IgD-negative memory B cell (primary cell): Measurements from ENCODE around the gene STK39. TPM values are rescaled to one million over a fixed set of nuclear protein-coding genes. Genes with fewer than 3 reads are reported as not detected.

ENCODE experiments used
- H3K27ac Mint-ChIP-seq, 3 donors: one replicate each; pipeline ENCODE4 v1.8.0; 2020 to 2022; ENCODE audit warnings: mild to moderate bottlenecking in 3 of 3, mixed read lengths in 3 of 3, moderate library complexity in 1 of 3
- H3K27me3 Mint-ChIP-seq: one replicate; pipeline ENCODE4 v1.8.0; 2021; ENCODE audit warnings: mixed read lengths
- H3K36me3 Mint-ChIP-seq: one replicate; pipeline ENCODE4 v1.8.0; 2020; ENCODE audit warnings: mild to moderate bottlenecking, mixed read lengths
- H3K4me1 Mint-ChIP-seq, 3 donors: one replicate each; pipeline ENCODE4 v1.8.0; 2020 to 2022; ENCODE audit warnings: mixed read lengths in 3 of 3, mild to moderate bottlenecking in 1 of 3
- H3K4me3 Mint-ChIP-seq, 4 donors: one replicate each; pipeline ENCODE4 v1.8.0; 2020 to 2022; ENCODE audit warnings: mild to moderate bottlenecking in 4 of 4, mixed read lengths in 4 of 4, moderate library complexity in 3 of 4
- H3K9me3 Mint-ChIP-seq, 3 donors: one replicate each; pipeline ENCODE4 v1.8.0; 2020 to 2021; ENCODE audit warnings: mixed read lengths in 3 of 3, mild to moderate bottlenecking in 1 of 3
- polyA plus RNA-seq: library from polyadenylated mRNA; unstranded; fragments of 300-500 nt; fragmentation: Illumina TruSeq; gene quantifications from one replicate; pipeline ENCODE4 v1.2.3, GENCODE V29; 2021

The STK39 gene
- polyA plus RNA-seq, 1 donor from 2014 or later, result 1.6 TPM

DNA sequence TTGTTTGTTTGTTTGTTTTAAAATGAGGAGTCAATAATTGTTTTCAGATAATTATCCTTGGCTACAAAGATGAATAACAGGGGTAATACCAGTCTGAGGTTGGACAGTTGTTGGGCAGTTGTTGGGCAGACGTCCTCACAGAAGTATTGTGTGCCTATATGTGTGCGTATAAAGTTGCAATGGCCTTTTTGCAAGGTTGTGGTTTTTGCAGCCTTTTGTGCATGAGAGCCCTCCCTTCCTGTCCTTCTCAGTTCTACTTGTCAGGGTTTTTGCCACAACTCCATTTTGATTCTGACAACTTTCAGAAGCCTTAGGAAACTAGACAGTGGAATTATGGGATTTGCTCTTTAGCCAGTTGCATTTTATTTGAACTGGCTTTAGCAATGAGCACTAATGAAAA, 6.0 kb upstream of the STK39 start:
- Mint-ChIP-seq H3K27ac (no peak overlapping the region), H3K9me3 (no peaks in the 10 kb centered on the region), H3K27me3 (no peaks in the 10 kb centered on the region), H3K4me1 (peaks cover 0 to 2% (median 1%) of the 10 kb centered on the region in 3 donors), H3K4me3 (peak overlapping the region in 1 of 4 donors; percentile 8), H3K36me3 (no peaks in the 10 kb centered on the region)

DNA sequence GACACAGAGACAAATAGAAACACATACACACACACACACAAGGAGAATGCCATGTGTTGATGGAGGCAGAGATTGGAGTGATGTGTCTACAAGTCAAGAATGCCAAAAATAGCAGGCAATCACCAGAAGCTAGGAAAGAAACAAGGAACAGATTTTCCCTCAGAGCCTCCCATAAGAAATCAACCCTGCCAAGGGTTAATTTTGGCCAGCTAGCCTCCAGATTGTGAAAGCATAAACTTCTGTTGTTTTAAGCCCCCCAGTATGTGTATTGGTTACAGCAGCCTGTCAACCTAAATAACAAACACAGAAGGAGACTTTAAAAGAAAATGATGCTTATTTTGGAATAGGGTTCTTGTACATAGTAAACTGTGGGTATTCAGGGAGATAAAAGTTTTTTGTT, 5.6 kb upstream of the STK39 start:
- H3K4me1 Mint-ChIP-seq, result peaks cover 3 to 5% (median 3%) of the 10 kb centered on the region in 3 donors
- peak overlapping the region in 1 of 4 donors; percentile 8 for H3K4me3 Mint-ChIP-seq
- no peaks in the 10 kb centered on the region for H3K36me3 Mint-ChIP-seq
- no peaks in the 10 kb centered on the region for H3K9me3 Mint-ChIP-seq
- H3K27me3 Mint-ChIP-seq, result no peaks in the 10 kb centered on the region
- H3K27ac Mint-ChIP-seq, result no peak overlapping the region

DNA sequence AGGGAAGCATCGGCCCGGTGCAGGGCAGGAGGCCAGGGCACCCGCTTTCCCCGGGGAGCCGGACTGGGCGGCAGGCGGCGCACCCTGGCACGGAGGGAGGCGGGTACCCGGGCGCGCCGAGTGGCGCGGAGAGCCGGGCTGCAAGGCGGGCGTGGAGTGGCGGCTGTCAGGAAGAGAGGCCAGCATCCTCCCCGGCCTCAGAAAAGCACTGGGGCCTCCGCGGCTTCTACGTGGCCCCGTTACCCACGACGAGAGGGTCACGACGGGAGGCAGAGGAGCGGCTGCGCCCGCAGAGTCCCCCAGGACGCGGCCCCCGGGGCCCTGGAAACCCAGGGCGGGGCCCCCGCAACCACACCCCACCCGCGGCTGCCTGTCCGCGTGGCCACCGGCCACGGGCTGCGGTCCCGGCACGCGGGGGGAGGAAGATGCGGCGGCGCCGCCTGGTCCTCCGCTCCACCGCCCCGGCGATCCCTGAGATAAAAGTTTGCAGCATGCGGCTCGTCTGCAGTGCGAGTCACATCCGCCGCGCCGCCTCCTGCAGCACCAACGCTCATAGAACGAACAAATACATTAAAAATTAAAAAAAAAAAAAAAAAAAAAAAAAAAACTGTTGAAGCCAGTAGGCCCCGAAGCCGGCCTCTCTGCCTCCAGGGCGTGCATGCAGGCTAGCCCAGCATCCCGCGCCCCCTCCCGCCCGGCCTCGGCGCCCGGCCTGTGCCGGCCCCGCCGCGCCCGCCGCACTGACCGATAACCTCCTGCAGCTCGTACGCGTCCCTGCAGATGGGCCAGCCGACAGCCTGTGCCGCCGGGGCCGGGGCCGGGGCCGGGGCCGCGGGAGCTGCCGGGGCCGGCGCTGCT, 683 bp downstream of the STK39 start:
- Mint-ChIP-seq H3K4me1 (peaks cover 25 to 35% (median 31%) of the 10 kb centered on the region in 3 donors), H3K27ac (peak overlapping the region; percentile 89 to 94 (median 90)), H3K4me3 (peak overlapping the region; percentile 82 to 96 (median 90)), H3K36me3 (no peaks in the 10 kb centered on the region), H3K27me3 (no peaks in the 10 kb centered on the region), H3K9me3 (no peaks in the 10 kb centered on the region)

DNA sequence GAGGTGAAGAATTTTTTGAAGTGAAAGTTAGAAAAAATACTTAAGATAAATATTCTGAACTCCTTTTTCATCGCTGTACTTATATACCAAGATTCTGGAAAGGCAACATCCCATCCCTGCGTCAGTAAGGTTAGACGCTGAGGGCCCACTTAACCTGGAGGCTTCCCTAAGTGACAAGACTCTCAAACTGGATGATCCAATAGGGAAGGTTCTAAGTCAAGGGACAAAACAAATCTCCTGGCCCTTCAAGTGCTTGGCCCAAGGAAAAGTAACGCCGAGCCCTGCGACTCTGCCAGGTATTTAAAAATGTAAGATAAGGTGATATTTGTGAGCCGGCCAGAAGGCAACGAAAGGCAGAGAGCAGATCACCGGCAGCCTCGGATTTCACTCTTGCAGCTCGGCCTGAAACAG, 1.3 kb downstream of the STK39 start:
- peak overlapping the region; percentile 89 to 94 (median 90) for H3K27ac Mint-ChIP-seq
- H3K4me3 Mint-ChIP-seq, result peak overlapping the region; percentile 82 to 93 (median 90)
- H3K27me3 Mint-ChIP-seq, result no peaks in the 10 kb centered on the region
- no peaks in the 10 kb centered on the region for H3K9me3 Mint-ChIP-seq
- peaks cover 25 to 35% (median 31%) of the 10 kb centered on the region in 3 donors for H3K4me1 Mint-ChIP-seq
- H3K36me3 Mint-ChIP-seq, result no peaks in the 10 kb centered on the region

DNA sequence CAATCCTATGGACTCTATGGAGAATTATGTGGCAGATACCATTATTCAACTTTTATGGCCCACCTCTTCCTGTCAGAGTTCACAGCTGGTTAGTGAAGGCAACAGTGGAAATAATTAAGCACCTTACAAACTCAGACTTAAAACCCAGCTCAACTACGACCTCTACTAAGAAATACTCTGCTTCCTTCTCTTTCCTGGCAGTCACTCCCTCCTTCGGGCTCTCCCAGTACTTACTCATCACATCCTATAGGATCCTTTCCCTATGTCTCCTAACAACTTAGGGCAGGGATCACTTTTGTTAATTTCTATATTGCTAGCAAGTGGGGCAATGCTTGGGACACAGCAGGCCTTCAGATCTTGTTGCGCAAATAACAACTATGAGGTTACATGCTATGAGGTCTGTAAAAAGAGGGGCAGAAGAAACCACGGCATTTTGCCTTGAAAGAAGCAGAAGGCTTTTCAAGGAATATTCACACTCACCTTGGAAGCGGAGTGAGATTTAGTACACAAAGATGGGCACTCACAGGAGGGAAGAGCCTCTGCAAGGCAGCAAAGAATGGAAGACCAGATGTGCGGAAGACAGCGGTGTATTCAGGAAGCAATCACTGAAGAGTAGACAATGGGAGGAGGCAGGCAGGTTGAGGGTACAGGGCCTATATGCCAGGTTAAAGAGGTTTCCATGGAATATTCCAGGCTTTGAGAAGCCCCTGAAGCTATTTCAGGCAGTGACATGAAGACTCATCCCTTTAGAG, 2.1 kb downstream of the STK39 start:
- peaks cover 25 to 35% (median 31%) of the 10 kb centered on the region in 3 donors for H3K4me1 Mint-ChIP-seq
- H3K27me3 Mint-ChIP-seq, result no peaks in the 10 kb centered on the region

DNA sequence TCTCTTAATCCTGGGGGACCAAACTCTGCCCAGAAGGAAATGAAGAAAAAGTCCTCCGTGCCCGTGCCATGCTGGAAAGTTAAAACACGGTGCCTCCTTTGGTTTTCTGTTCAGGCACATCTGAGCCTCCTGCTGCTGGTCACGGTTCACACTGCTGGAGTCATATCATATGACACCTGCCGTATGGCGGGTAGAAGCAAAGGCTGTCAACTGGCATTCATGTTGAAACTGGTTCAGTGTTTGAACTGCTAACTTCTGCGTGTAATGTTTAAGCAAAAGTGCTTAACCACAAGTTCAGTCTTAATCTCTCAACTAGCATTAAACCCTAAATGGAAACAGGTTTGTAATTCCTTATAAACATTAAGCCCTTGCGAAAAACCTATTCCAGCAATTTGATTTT, 3.1 kb downstream of the STK39 start:
- Mint-ChIP-seq H3K4me1 (peaks cover 25 to 35% (median 31%) of the 10 kb centered on the region in 3 donors), H3K36me3 (no peaks in the 10 kb centered on the region), H3K27ac (peak overlapping the region in 2 of 3 donors; percentile 54 to 63), H3K4me3 (peak overlapping the region in 3 of 4 donors; percentile 22 to 84 (median 52)), H3K9me3 (no peaks in the 10 kb centered on the region), H3K27me3 (no peaks in the 10 kb centered on the region)

More for the DNA sequence above, 2.1 kb downstream of the STK39 start:
- no peaks in the 10 kb centered on the region for H3K9me3 Mint-ChIP-seq
- H3K4me3 Mint-ChIP-seq, result peak overlapping the region; percentile 70 to 86 (median 82)
- H3K36me3 Mint-ChIP-seq, result no peaks in the 10 kb centered on the region
- peak overlapping the region; percentile 76 to 85 (median 84) for H3K27ac Mint-ChIP-seq

DNA sequence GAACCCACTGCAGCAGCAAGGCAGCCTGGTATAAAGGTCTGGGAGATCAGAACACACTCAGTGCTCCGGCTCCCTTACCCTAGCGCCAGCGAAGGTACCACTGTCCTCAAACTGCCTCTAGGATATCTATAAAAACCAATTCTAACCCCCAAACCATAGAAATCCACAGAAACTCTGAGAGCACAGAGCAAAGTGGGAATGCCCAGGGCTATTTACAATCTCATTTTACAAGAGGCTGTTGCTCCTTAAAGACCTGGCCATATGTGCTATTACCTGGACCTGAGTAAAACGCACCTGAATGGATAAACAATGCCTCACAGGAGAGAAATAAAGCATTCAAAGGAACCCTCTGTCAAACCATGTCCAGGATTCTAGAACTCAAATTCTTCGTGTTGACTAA, 4.3 kb downstream of the STK39 start:
- Mint-ChIP-seq H3K4me1 (peaks cover 21 to 33% (median 29%) of the 10 kb centered on the region in 3 donors), H3K9me3 (no peaks in the 10 kb centered on the region), H3K4me3 (peak overlapping the region in 1 of 4 donors; percentile 84), H3K36me3 (no peaks in the 10 kb centered on the region), H3K27me3 (no peaks in the 10 kb centered on the region), H3K27ac (no peak overlapping the region)

DNA sequence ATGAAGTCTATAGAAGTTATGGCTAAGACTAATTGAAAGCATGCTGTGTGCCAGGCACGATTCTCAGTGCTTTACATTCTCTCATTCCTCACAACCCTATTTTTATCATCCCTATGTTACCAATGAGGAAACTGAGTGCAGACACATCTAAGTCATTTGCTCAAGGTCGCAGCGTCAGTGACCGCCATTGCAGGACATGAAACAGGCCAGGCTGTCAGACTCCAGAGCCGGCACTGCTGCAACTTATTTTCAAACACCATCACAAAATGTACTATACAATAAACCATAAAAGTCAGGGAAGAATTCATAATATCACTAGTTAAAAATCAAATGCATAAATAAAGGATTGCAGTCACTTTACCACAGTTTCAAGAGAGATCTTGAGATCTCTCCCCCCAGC, 5.6 kb downstream of the STK39 start:
- Mint-ChIP-seq H3K27ac (no peak overlapping the region), H3K36me3 (no peaks in the 10 kb centered on the region), H3K27me3 (no peaks in the 10 kb centered on the region), H3K4me3 (no peak overlapping the region), H3K4me1 (peaks cover 18 to 27% (median 25%) of the 10 kb centered on the region in 3 donors), H3K9me3 (no peaks in the 10 kb centered on the region)

DNA sequence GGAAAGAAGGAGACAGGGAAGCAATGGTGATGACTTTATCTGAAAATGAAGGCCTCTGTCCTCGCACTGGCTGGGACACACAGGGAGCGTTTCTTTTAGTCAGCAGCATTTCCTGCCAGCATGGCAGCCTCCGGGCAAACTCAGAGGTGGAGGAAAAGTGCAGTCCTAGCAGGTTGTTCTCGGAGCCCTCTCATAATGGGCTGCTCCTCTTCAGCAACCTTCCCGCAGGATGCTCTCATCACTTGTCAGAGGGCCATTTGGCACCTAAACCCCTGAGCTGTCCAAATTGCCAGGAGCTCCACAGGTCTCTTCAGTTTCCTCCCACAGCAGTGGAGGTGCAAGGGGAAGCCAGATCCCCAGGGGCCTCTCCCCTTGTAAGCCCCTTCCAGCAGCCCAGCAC, 6.2 kb downstream of the STK39 start:
- Mint-ChIP-seq H3K27ac (no peak overlapping the region), H3K36me3 (no peaks in the 10 kb centered on the region), H3K27me3 (no peaks in the 10 kb centered on the region), H3K9me3 (no peaks in the 10 kb centered on the region), H3K4me1 (peaks cover 18 to 25% (median 25%) of the 10 kb centered on the region in 3 donors), H3K4me3 (no peak overlapping the region)

DNA sequence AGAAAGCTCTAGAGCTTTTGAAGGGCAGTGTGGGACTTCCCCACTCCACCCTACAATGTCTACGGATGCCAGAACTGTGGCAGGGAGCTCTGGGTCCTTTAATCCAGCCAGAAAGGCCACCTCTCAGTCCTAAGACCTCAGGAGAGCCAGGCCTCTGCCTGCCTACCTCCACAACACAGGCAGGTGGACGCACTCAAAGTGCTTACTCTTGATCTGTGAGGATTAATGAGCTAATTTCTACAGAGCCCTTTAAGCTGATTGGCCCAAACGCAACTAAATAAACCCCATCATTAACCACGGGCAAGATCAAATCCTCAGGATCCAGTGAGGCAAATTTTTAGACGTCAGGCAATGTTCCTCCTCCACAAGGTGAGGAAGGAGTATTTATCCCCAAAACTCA, 8.1 kb downstream of the STK39 start:
- Mint-ChIP-seq H3K27me3 (no peaks in the 10 kb centered on the region), H3K36me3 (no peaks in the 10 kb centered on the region), H3K4me3 (no peak overlapping the region), H3K9me3 (no peaks in the 10 kb centered on the region), H3K4me1 (peaks cover 12 to 17% (median 12%) of the 10 kb centered on the region in 3 donors), H3K27ac (no peak overlapping the region)

DNA sequence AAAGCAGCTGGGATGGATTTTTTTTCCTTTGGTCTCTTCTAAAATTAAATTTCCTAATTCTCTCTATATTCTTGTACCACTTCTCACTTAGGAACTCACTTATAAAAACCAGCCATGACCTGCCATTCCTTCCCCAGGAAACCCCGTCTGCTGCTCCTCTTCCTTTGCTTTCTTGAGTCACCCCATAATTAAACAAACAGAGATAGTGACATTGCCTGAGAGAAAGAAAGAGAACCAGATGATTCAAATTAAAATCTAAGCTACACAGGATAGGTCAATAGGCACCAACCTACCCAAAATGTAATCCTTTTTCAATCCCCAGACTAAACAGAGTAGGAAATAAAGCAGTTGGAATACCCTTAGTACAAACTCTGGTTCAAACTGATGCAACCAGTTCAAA, 9.7 kb downstream of the STK39 start:
- Mint-ChIP-seq H3K4me1 (peaks cover 3 to 5% (median 5%) of the 10 kb centered on the region in 3 donors), H3K36me3 (no peaks in the 10 kb centered on the region), H3K27ac (no peak overlapping the region), H3K9me3 (no peaks in the 10 kb centered on the region), H3K4me3 (no peak overlapping the region), H3K27me3 (no peaks in the 10 kb centered on the region)

DNA sequence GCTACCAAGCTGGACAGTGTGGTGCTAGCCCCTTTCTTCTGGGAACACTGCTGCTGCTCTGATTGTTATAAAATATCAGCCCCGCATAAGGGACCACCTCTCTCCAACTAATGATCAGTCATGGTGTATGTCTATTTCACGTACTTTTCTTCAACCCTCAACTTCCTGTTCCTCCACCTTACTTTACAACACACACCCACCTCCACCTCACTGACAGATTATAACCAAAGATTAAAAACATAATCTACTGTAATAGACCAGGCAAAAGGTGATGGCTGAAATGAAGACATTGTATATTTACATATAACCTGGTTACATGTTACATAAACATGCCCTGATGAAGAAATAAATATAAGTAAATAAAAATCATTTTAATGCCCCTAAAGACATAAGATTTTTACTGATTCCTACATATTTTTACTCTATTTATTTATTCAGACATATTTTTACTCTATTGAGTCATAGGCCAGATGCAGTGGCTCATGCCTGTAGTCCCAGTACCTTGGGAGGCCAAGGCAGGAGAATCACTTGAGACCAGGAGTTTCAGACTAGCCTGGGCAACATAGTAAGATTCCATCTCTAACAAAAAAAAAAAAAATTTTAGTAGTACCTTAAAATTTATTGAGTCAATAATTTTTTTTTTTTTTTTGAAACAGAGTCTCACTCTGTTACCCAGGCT, 12.8 kb downstream of the STK39 start:
- Mint-ChIP-seq H3K36me3 (no peaks in the 10 kb centered on the region), H3K4me1 (peaks cover 3 to 5% (median 5%) of the 10 kb centered on the region in 3 donors), H3K9me3 (no peaks in the 10 kb centered on the region), H3K27ac (no peak overlapping the region), H3K4me3 (no peak overlapping the region), H3K27me3 (no peaks in the 10 kb centered on the region)

DNA sequence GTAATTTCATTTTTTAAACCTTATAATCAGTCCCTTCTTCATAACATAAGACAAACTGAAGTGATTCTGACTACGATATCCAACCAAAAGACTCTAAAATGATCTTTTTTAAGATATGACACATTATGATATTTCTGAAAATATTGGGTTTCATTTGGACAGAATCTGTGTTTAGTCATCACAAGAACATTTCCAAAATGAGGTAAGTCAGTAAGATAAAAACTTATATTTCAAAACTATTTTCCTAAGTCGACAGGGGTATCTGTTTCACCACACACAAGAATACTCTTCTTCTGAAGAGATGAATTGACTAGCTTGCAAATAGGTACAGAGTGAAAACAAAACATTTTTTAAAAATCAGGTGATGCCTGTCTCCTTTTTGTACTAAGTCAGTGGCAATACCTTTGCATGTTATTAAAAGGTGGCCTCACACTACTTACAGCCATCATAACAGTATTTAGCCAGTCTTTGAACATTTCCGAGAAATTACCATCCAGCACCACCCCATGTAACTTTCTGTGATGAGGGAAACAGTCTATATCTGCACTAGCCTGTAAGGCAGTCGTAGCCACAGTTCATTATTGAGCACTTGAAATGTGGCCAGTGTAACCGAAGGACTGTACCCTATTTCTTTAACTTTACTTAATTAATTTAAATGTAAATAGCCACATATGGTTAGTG, 13.5 kb downstream of the STK39 start:
- Mint-ChIP-seq H3K4me3 (no peak overlapping the region), H3K27ac (no peak overlapping the region)

DNA sequence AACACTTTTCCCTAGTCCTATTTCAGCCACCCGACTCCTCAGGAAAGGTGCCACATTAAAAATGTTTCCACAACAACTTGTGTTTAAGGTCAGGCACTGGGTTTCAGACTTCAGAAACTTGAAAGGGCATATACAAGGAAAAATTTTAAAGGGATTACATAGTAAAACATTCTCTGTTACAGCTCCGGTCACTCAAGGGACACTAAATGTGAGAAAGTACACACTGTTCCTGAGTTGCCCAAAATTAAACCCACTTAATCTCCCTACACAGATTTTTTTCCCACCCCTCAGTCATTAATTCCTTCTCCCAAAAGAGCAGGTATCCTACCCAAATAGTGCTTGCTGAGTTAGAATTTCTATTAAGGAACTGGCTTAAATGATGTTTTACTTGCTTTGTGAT, 14.2 kb downstream of the STK39 start:
- Mint-ChIP-seq H3K9me3 (no peaks in the 10 kb centered on the region), H3K4me1 (peaks cover 3 to 5% (median 5%) of the 10 kb centered on the region in 3 donors), H3K36me3 (no peaks in the 10 kb centered on the region), H3K4me3 (no peak overlapping the region), H3K27ac (no peak overlapping the region), H3K27me3 (no peaks in the 10 kb centered on the region)

More for the DNA sequence above, 13.5 kb downstream of the STK39 start:
- H3K9me3 Mint-ChIP-seq, result no peaks in the 10 kb centered on the region
- peaks cover 3 to 5% (median 5%) of the 10 kb centered on the region in 3 donors for H3K4me1 Mint-ChIP-seq
- H3K27me3 Mint-ChIP-seq, result no peaks in the 10 kb centered on the region
- H3K36me3 Mint-ChIP-seq, result no peaks in the 10 kb centered on the region
